Anterior cingulate cortex (tissue), 58 donors: ENCODE results near the gene CBY2.
"Not testable (repeated sequence)": the region's sequence is repeated elsewhere in the genome, so short reads cannot be mapped to it uniquely, and the experiment has no call there.

Source experiments
- DNase-seq, 58 donors: peaks; one replicate each; lab custom pipeline; 2025; lab: John Stamatoyannopoulos, UW

CBY2 gene

DNA sequence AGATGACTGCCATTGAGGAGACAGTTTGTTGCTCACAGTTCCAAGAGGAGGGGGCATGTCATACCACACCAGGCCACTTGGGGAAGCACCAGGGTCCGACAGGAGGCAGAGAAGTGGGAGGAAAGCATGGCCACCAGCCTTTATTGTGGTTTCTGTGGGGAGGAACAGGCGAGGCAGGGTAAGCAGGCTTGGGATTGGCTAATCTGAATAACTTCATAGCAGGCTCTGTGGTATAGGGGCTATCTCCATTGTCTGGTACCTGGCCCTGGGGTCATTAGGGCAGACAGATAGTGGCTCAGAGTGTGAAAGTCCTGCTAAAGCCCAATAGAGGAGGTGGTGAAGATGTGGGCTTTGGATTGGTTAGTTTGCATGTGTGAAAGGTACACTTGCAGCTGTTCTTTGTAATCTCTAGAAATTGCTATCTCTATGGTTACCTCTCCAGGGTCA lies 35.5 kb downstream of the CBY2 start:
- DNase-seq, result no peak

DNA sequence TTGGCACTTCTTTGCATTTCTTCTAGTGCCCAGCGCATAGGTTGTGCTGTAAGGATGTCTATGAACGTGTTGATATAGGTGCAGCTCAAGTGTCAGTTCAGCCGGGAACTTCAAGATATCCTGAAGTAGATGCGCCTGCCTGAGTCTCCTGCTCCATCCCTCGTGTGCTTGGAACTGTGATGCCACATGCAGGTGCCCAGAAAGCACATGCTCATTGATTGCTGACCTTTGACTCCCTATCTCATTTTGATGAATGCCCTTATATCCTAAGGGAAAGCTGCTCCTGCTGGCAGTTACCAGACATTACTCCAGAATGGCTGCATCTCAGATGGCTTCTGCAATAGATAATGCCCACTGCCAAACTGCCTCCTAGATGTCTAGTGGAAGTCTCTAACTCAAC lies 40.9 kb downstream of the CBY2 start:
- DNase-seq, result no peak

DNA sequence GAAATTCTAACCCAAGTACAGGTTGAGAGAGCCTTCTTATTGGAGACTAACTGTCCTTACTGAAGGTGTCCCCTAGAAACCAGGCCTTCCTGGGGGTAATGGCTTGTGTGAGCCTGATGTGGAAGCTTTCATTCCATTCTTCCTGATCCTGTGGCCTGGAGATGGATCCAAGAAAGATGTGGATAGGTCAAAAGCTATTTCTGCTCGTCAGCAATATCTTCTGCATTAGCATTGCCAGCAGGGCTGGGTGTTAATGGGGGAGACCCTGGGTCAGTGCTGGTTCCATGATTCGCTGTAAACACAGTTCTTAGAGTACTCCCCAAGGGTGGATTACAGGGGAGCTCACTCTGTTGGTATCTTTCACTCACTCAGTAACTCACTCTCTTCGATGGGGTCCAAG lies 42.9 kb downstream of the CBY2 start:
- no peak for DNase-seq

DNA sequence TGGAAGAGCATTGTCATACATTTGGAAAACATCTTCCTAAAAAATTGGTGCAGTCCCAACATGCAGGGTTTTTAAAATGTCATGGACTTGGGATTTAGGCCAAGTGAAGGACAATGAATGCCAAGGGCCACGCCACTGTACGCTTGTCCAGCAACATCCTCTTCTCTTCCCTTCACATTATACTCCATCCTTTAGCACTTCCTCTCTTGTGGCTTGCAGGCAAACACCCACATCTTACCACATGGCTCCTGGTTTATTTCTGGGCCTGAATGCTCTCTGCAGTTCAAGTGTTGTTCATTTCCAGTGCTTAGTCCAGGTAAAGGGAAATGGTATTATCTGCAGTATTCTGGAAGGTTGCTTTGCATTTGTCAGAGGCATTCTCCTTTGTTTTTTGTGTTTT lies 45.0 kb downstream of the CBY2 start:
- peak in 3 of 58 donors; percentile 1 to 22 (median 12) for DNase-seq

DNA sequence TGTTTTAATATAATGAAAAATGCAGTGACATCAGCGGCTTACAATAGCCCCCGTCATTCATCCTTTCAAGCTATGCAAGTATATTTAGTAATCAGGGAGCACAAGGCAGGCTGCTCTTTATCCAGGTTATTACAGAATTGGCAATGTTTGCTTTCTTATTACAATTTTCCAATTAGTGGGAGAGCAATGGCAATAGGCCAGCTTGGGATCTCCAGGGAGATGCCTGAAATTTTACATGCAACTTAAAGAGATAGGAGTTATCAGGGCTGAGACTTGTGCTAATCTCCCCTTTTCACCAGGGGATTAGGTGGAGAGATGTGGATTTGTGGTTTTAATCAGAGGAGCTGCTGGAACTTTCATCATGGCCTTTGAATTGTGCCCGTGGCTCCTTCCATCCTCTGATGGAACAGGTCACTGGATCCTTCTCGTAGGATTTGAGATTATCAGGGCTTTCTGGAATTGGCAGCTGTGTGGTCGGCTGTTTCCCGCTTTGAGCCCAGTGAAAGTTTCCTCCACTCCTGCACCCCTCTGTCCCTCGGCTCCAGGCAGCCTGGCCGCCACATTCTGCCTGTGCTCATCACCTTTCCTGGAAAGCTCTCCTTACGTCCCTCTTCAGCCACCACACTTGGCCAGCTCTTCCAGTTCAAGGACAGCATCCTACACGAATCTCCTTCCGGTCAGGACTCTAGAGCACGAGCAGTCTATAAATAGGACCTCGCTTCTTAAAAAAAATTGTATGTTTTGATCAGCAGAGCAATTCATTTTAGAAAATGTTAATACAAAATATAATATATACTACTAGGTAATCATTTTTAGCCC lies 47.0 kb downstream of the CBY2 start:
- no peak for DNase-seq

DNA sequence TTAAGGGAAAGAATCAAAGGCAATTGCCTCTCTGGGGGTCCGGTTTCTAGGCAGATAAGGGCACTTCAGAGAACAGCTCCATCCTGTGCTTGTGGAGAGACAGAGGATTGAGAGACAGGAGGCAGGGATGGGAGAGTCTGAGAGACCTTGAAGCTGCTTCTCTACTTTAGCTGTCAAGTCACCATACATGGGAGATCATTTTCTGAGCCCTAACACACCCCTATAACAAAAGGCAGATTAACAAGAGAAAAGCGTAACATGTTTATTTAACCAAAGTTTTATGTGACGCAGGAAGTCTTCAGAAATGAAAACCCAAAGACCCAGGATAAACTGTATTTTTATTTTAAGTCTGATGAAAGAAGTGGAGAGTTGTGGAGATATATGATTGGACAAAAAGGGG lies 48.4 kb downstream of the CBY2 start:
- no peak for DNase-seq

DNA sequence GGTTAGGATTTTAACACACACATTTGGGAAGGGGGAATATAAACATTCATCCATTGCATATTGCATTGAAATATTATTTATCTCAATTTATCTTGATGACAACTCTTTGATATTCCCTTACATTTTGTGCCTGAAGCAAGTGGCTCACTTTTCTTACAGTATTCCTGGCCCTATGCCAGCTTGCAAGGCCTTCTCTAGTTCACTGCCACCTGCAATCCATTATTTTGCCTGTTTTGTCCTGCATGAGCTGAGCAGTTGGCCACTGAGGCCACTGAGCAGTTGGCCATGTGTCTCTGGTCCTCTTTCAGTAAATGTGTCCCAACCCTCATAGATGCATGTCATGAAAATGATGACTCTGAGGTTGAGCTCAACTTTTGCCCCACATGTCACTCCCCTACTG lies 49.8 kb downstream of the CBY2 start:
- no peak for DNase-seq

DNA sequence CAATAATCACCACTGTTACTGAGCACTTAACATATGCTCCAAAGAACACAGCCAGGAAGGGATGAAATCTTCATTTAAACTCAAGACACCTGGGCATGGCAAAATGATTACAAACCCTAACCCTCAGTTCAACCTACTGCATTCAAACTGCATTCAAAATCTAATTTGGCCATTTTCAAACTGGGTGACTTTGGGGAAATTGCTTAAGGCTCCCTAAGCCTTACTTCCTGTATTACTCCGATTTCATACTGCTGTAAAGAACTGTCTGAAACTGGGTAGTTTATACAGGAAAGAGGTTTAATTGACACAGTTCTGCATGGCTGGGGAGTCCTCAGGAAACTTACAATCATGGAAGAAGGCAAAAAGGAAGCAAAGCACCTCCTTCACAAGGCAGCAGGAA lies 50.4 kb downstream of the CBY2 start:
- DNase-seq, result no peak

DNA sequence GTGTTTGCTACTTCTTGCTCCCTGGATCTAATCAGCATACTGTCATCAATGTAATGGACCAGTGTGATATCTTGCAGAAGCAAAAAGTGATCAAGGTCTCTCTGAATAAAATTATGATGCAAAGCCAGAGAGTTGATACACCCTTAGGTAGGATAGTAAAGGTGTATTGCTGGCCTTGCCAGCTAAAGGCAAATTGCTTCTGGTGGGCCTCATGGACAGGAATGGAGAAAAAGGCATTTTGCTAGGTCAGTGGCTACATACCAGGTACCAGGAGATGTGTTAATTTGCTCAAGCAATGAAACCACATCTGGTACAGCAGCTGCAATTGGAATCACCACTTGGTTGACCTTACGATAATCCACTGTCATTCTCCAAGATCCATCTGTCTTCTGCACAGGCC lies 54.4 kb downstream of the CBY2 start:
- not testable (repeated sequence) for DNase-seq

GRCh38 chr13:45757589-45757988 lies 55.5 kb downstream of the CBY2 start:
- not testable (repeated sequence) for DNase-seq

GRCh38 chr13:45763419-45763818 lies 61.3 kb downstream of the CBY2 start:
- no peak for DNase-seq
